Duodenal mucosa (tissue), 2 donors: ENCODE measurements around the gene LMAN2.
A peak's percentile ranks its signal among the peaks of the same experiment; 100 is the strongest.
"Not testable (repeated sequence)": the region's sequence is repeated elsewhere in the genome, so short reads cannot be mapped to it uniquely, and the experiment has no call there.

Source experiments
- H3K27ac ChIP-seq: one replicate; pipeline ENCODE4 v1.7.0; 2013; ENCODE audit warnings: low read depth, low read length
- H3K27me3 ChIP-seq, 2 donors: one replicate each; pipeline ENCODE4 v1.7.0; 2013; ENCODE audit warnings: low read length in 2 of 2, control low read depth in 1 of 2; ENCODE audit not compliant: insufficient read depth in 2 of 2, control insufficient read depth in 1 of 2
- H3K36me3 ChIP-seq, 2 donors: one replicate each; pipeline ENCODE4 v1.7.0; 2013; ENCODE audit warnings: low read length in 2 of 2, control low read depth in 1 of 2; ENCODE audit not compliant: insufficient read depth in 2 of 2, control insufficient read depth in 1 of 2
- H3K4me1 ChIP-seq, 2 donors: one replicate each; pipeline ENCODE4 v1.7.0; 2013; ENCODE audit warnings: low read length in 2 of 2, control low read depth in 1 of 2; ENCODE audit not compliant: insufficient read depth in 2 of 2, control insufficient read depth in 1 of 2
- H3K4me3 ChIP-seq, 2 donors: one replicate each; pipeline ENCODE4 v1.7.0; 2013; ENCODE audit warnings: low read length in 2 of 2, low read depth in 1 of 2
- H3K9ac ChIP-seq, 2 donors: one replicate each; pipeline ENCODE4 v1.7.0; 2013; ENCODE audit warnings: low read length in 2 of 2, low read depth in 1 of 2
- H3K9me3 ChIP-seq, 2 donors: one replicate each; pipeline ENCODE4 v1.7.0; 2013; ENCODE audit warnings: low read length in 2 of 2, control low read depth in 1 of 2; ENCODE audit not compliant: control insufficient read depth in 1 of 2

Gene LMAN2

GRCh38 chr5:177306674-177307543, 44.6 kb downstream of the LMAN2 start:
- no peak overlapping the region for H3K4me3 ChIP-seq
- H3K9ac ChIP-seq: no peak overlapping the region
- H3K9me3 ChIP-seq: no peaks in the 10 kb centered on the region
- no peaks in the 10 kb centered on the region for H3K27me3 ChIP-seq
- H3K36me3 ChIP-seq: peaks cover 12 to 30% of the 10 kb centered on the region in 2 donors
- H3K27ac ChIP-seq: no peak overlapping the region
- H3K4me1 ChIP-seq: peaks cover 43 to 53% of the 10 kb centered on the region in 2 donors

GRCh38 chr5:177306103-177306640, 45.3 kb downstream of the LMAN2 start:
- Histone ChIP-seq H3K4me1 (peaks cover 51 to 56% of the 10 kb centered on the region in 2 donors), H3K4me3 (peak overlapping the region in 1 of 2 donors; percentile 25), H3K36me3 (peaks cover 12 to 30% of the 10 kb centered on the region in 2 donors)
- H3K9me3 ChIP-seq, H3K27me3 ChIP-seq, H3K27ac ChIP-seq, H3K9ac ChIP-seq: not testable (repeated sequence)

DNA sequence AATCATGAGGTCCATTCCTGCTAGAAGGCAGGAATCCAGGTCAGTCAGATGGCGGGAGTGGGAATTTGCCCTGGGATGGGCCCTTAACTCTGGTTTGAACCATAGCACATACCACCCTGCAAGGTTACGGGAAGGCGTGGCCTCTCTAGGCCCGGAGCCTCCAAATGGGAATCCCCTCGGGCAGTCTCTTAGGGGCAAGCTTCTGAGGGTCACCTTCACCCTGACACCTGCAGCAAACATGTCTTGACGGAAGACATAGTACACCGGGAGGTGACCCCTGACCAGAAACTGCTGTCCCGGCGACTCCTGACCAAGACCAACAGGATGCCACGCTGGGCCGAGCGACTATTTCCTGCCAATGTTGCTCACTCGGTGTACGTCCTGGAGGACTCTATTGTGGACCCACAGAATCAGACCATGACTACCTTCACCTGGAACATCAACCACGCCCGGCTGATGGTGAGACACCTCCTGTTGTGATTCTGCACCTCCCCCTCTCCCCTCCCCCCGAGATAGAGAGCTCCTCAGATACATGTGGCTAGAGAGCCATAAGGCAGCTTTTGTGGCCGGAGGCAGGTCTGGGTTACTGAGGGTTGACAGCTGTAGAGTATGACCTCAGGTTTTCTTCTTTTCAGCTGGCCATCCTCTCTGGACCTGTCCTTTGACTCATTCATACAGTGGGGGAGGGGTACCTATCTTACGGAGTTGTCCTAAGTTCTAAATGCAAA, 46.9 kb downstream of the LMAN2 start:
- Histone ChIP-seq H3K9me3 (no peaks in the 10 kb centered on the region), H3K27me3 (no peaks in the 10 kb centered on the region), H3K4me3 (peak overlapping the region; percentile 85 to 93), H3K27ac (peak overlapping the region; percentile 78), H3K4me1 (peaks cover 49 to 58% of the 10 kb centered on the region in 2 donors), H3K9ac (peak overlapping the region; percentile 67 to 94), H3K36me3 (peaks cover 12 to 30% of the 10 kb centered on the region in 2 donors)

- Histone ChIP-seq H3K4me1 (peaks cover 50 to 64% of the 10 kb centered on the region in 2 donors), H3K27ac (peak overlapping the region; percentile 78), H3K4me3 (peak overlapping the region; percentile 85 to 93), H3K9ac (peak overlapping the region; percentile 67 to 94), H3K36me3 (peaks cover 12 to 30% of the 10 kb centered on the region in 2 donors), H3K9me3 (no peaks in the 10 kb centered on the region), H3K27me3 (no peaks in the 10 kb centered on the region)
These were observed 47.5 kb downstream of the LMAN2 start for GRCh38 chr5:177303925-177304391.

DNA sequence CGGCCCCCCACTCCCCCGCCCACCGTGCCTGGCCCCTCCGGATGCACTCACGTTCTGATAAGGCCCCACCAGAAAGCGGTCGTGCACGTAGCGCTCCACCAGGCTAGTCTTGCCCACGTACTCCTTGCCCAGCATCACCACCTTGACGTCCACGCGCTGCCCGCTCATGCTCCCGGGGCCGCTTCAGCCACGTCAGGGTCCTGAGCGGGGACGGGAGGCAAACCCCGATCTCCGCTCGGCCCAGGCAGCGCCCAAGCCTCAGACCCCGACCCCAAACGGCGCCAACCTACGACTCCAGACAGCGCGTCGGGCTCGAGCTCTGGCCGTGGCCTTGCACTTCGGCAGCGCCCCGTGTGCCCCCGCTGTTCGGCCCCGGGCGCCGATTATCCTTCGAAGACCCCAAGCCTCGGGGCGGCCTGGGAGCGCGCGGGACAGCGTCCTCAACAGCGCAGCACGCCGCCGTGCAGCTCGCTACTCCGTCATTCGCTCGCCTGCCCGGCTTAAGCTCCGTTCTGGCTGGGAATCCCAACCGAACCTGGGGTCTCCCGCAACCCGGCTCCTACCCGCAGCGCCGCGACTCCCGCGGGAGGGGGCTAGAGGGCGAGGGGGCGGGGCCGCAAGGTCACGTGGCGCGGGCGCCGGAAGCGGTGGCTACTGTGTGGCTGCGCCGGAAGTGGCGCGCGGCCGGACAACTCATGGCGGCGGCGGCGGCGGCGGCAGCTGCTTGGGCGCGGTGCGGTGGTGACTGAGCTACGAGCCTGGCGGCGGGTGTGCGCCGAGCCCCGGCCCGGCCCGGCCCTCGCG, 48.1 kb downstream of the LMAN2 start, which contains the start of the genes PRELID1 and RAB24:
PRELID1 (plus strand) TSS at position 679 of the 804 bp plus-strand sequence. CDS start 187 bp downstream, outside the sequence.
RAB24 (minus strand) TSS at position 599 of the 804 bp plus-strand sequence; CDS start at position 168, 431 bp downstream.
- H3K27ac ChIP-seq: peak within 1 kb of the TSS; percentile 78

GRCh38 chr5:177302354-177303110, 48.9 kb downstream of the LMAN2 start:
- Histone ChIP-seq H3K36me3 (peaks cover 12 to 28% of the 10 kb centered on the region in 2 donors), H3K27me3 (no peaks in the 10 kb centered on the region), H3K9me3 (no peaks in the 10 kb centered on the region), H3K9ac (peak overlapping the region; percentile 94), H3K4me1 (peaks cover 56 to 60% of the 10 kb centered on the region in 2 donors), H3K4me3 (peak overlapping the region; percentile 86 to 93), H3K27ac (peak overlapping the region; percentile 15)

More for the DNA sequence above, 48.1 kb downstream of the LMAN2 start, which contains the start of the genes PRELID1 and RAB24:
- Histone ChIP-seq H3K36me3 (peaks cover 12 to 28% of the 10 kb centered on the region in 2 donors), H3K9ac (peak within 1 kb of the TSS; percentile 94), H3K4me1 (peaks cover 56 to 65% of the 10 kb centered on the region in 2 donors), H3K9me3 (no peaks in the 10 kb centered on the region), H3K4me3 (peak within 1 kb of the TSS; percentile 86 to 93), H3K27me3 (no peaks in the 10 kb centered on the region)

GRCh38 chr5:177301503-177302165, 49.8 kb downstream of the LMAN2 start:
- H3K27me3 ChIP-seq: no peaks in the 10 kb centered on the region
- peaks cover 7 to 19% of the 10 kb centered on the region in 2 donors for H3K36me3 ChIP-seq
- H3K4me3 ChIP-seq: peak overlapping the region; percentile 86 to 93
- H3K9ac ChIP-seq: peak overlapping the region; percentile 40 to 94
- H3K27ac ChIP-seq: peak overlapping the region; percentile 15
- no peaks in the 10 kb centered on the region for H3K9me3 ChIP-seq
- H3K4me1 ChIP-seq: peaks cover 60 to 61% of the 10 kb centered on the region in 2 donors

DNA sequence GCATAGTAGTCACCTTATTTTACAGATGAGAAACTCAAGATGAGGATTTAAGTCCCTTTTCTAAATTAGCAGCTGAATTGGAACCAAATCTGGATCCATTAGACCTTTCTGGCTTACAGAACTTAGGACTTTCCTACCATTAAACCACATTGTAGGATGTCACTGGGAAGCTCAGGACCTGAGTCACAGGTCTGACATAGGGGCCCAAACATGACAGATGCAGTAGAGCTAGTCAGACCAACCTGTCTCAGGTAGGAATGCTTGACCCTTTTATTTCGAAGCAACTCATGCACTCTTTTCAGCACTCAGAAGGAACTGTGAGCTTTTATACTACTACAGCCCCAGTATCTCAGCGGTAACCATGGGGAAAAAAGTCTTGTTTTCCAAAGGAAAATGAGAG, 50.5 kb downstream of the LMAN2 start:
- Histone ChIP-seq H3K9ac (peak overlapping the region in 1 of 2 donors; percentile 28), H3K4me3 (no peak overlapping the region), H3K9me3 (no peaks in the 10 kb centered on the region), H3K36me3 (peaks cover 3 to 16% of the 10 kb centered on the region in 2 donors), H3K4me1 (peaks cover 56 to 66% of the 10 kb centered on the region in 2 donors), H3K27ac (peak overlapping the region; percentile 6), H3K27me3 (no peaks in the 10 kb centered on the region)
